HG03378 (cell line): ENCODE data around the gene MMP13.
A peak's percentile ranks its signal among the peaks of the same experiment; 100 is the strongest.
"Not testable (repeated sequence)": the region's sequence is repeated elsewhere in the genome, so short reads cannot be mapped to it uniquely, and the experiment has no call there.

Source experiments
- ATAC-seq: cut with Tn5 transposase; IDR thresholded peaks from one replicate; pipeline ENCODE4 v1.9.1; 2021; ENCODE audit warnings: mild to moderate bottlenecking, moderate library complexity; ENCODE audit not compliant: unreplicated experiment

Gene MMP13

DNA sequence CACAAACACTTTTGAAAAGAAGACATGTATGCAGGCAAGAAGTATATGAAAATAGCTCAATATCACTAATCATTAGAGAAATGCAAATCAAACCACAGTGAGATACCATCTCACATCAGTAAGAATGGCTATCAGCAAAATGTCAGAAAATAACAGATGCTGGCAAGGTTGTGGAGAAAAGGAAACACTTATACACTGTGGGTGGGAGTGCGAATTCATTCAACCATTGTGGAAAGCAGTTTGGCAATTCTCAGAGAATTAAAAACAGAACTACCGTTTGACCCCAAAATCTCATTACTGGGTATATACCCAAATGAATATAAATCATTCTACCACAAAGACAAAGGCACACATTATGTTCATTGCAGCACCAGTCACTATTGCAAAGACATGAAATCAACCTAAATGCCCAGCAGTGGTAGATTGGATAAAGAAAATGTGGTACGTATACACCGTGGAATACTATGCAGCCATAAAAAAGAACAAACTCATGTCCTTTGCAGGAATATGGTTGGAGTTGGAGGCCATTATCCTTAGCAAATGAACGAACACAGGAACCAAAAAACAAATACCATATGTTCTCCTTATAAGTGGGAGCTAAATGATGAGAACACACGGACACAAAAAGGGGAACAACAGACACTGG, 18.5 kb downstream of the MMP13 start:
- peak; percentile 47 for ATAC-seq

DNA sequence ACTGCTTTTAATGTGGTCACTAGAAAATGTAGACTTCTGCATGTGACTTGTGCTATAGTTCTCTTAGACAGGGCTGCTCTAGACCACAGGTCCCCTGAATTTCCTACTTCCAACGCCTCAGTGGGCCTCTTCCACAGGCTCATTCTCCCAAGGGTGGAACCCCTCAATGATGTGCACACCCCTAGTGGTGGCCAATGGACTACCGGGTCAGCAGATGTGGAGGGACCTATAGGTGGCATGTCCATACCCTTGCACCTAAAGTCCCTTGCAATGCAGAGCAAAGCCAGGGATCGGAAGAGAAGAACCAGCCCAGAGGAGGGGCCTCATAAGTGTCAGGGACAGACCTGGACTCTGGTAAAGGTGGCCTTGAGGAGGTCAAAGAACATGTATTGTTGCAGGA, 20.0 kb downstream of the MMP13 start:
- no peak for ATAC-seq

- no peak for ATAC-seq
These were observed 20.8 kb downstream of the MMP13 start for GRCh38 chr11:102934735-102935134.

DNA sequence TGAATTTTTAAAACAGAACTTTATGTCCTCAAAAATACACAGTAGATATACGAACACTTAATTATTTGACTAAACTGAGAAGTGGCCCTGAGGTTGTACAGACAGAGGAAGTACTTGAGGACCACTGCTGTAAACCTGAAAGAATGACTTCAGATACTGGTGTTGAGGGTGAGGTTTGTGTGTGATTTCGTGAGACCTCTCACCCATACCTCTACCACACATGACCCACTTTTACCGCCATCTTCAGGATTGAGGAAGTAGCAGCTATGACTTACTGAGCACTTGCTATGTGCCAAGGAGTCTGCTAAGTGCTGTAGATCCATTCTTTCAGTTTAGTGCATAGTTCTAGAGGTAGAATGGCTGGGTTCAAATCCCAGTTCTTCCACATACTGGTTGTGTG, 21.9 kb downstream of the MMP13 start:
- ATAC-seq, result peak; percentile 50

GRCh38 chr11:102932678-102933077, 22.9 kb downstream of the MMP13 start:
- ATAC-seq, result no peak

- no peak for ATAC-seq
These were observed 25.1 kb downstream of the MMP13 start for GRCh38 chr11:102930451-102930850.

DNA sequence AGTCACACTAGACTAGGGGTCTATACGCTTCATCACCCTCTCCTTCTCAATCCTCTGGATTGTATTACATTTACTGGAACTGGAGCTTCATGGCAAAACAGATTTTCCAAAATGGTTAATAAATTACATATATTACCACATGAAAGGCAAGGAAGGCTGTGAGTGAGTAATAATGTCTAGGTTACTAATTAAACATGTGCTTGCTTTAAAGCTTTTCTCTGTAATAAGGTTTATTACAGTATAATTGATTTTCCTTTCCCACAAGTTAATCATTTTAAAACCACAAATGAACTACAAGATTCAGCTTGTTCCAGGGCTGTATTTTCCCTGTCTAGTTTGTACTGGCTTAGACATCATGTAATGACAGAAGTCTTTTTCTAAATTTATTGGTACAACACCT, 25.6 kb downstream of the MMP13 start:
- ATAC-seq, result peak; percentile 50

- no peak for ATAC-seq
These were observed 26.4 kb downstream of the MMP13 start for GRCh38 chr11:102929166-102929565.

DNA sequence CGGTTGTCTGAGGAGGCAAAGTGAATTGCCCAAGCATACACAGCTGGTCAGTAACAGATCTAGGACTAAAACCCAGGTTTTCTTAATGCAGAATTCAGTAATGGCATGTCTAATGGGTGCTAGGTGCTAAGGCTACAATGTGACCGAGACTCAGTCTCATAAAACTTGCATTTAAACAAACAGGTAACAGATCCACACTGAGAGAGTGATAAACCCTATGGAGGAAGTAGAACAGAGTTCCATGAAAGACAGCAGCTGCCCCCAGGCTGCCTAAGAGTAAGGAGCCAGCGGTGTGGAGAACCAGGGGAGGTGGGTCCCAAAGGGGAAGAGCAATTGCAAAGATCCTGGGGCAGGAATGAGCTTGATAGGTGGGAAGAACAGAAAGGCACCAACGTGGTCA, 27.3 kb downstream of the MMP13 start:
- no peak for ATAC-seq

- ATAC-seq, result no peak
These were observed 27.9 kb downstream of the MMP13 start for GRCh38 chr11:102927624-102927990.

GRCh38 chr11:102926961-102927623, 28.4 kb downstream of the MMP13 start:
- no peak for ATAC-seq

- no peak for ATAC-seq
These were observed 29.0 kb downstream of the MMP13 start for GRCh38 chr11:102926517-102926916.

DNA sequence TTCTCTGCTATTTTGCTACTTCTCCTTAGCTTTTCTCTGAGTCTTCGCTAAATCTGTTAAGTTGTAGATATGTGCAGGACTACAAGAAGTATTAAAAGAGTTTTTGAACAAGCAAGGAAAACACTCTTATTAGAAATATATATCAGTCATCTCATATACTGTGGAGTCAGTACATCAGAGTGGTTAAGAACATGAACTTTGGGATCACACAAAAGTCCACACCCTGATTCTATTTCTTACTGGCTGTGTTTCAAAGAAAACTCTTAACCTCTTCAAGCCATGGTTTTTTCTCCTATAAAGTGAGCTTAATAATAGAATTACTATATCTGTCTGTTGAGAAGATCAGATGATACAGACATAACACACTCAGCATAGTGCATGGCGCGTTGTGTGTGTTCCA, 29.5 kb downstream of the MMP13 start:
- ATAC-seq, result no peak

DNA sequence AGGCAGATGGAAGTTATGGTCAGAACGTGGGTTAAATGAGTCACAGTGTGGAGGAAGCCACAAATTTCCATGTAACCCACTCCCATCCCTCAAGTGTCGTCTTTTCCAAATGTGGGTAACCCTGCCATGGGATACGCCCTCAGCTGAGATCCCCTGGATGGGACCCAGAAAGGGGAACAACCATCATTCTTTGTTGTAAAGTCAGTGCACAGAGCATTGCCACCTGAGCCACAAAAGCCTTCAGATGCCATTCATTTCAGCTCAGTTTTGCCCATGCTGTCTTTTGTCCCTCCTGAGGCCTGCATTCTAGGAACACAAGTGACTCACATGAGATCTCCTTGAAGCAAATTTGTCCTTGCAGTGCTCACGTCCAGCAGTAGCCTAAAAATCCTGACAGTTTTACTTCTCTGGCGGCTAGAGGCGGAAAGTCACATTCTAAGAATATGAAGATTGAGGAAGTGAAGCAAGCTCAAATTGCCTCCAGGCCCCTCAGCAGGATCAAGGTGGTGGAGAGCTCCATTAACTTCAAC, 30.6 kb downstream of the MMP13 start:
- ATAC-seq, result no peak

- ATAC-seq, result no peak
These were observed 33.8 kb downstream of the MMP13 start for GRCh38 chr11:102921587-102922220.

DNA sequence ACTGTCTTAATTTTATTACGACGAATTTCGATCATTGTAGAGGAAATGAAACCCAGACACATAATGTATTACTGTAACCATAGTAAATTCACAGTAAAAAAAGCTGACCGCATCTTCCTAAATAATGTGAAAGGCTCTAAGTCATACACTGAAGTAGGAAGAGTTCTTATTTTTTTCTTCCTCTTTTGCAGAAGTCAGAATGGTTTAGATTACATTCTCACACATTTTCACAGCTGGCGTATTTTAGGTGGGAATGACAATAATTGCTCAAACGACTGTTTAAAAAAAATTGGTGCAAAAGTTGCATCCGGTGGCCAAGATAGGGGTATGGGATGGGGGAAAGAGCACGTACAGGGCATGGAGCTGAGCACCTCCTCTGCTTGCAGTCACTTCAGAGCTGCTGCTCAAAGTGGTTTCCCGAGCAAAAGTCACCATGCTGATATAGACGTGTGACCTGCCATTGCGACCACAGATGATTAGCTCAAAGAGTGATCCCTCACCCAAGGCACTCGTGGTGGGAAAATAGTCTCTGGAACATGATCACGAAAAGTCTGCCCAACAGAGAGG, 35.3 kb downstream of the MMP13 start:
- ATAC-seq, result peak; percentile 96

- no peak for ATAC-seq
These were observed 40.5 kb downstream of the MMP13 start for GRCh38 chr11:102915044-102915375.

DNA sequence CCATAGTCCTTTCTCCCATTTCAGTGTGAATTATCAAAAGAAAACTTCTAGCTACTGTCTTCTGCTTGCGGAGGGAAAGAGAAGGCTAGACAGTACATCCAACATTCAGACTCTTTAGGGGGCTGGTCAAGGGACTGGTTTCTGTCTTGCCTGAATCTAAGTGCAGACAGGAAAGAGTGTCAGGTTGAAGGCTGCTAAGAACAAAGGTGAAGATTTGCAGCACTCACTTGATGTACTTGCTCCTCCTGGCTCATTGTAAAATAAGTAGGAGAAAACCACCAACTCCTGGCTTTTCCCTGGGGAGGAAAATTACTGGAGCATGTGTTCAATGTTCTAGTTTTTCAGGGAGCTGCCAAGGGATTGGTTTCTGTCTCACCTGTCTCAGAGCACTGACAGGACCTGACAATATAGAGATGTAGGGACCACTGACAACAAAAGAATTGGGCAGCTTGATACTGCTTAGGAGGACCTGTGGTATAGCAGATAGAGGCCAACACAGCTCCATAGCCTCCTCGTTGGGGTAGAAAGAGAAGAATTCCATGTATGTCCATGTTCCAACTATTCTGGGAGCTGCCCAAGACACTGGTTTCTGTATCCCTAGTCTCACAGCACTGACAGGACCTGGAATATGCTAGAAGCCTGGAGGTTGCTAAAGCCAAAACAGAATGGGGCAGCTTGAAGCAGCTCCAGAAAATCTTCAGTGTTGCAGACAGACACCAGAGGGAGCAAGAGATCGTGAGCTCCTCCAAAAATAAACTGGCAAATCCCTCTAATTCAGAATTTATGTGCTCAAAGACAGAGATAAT, 41.1 kb downstream of the MMP13 start:
- ATAC-seq, result no peak

DNA sequence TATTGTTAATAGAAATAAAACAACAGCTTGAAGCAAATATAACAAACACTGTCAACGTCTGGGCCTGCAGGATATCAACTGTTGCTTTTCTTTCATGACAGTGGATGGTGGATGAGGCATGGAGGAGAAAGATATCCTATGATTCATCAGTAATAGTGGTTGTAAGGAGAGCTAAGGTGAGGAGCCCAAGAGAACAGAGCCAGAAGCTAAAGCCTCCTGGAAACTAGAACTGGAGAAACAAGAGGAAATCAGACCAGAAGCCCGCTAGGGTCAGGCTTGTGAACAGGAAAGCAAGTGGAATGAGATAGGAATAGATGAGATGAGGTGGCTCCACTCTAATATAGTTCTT, 43.1 kb downstream of the MMP13 start:
- ATAC-seq, result no peak

- no peak for ATAC-seq
These were observed 43.6 kb downstream of the MMP13 start for GRCh38 chr11:102911758-102912481.

DNA sequence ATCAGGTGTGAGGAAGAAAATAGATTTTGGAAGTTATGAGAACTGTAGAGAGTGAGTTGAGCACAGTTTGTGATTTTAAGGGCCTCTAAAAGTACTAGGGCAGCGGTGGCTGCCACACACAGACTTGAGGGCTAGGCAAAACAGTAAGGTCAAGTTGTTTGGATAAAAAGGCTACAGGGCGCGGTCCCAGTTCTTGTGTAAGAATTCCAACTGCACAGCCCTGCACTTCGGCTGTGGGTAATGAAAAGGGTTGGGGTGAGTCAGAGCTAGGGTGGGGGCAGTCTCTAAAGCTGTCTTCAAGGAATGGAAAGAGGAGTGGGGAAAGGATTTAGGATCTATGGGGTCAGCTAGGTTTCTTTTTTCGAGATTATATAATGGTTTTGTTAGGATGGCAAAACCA, 49.7 kb downstream of the MMP13 start:
- ATAC-seq, result not testable (repeated sequence)
